ENCODE measurements around the gene CAMTA1. TPM values are rescaled to one million over a fixed set of nuclear protein-coding genes. Genes with fewer than 3 reads are reported as not detected.

The CAMTA1 gene
- total RNA-seq, 5 donors from 2014 or later (not counting 1 experiment from before 2014, with no cell fraction given), result 29.7 to 37.4 (median 34.6) TPM

GRCh38 chr1:7644086-7644485 is 858.8 kb downstream of the CAMTA1 start:
- Mint-ChIP-seq H3K4me1 (peaks cover 0 to 2% (median 0%) of the 10 kb centered on the region in 3 donors), H3K36me3 (no peaks in the 10 kb centered on the region), H3K27ac (no peak overlapping the region), H3K4me3 (no peak overlapping the region), H3K27me3 (no peaks in the 10 kb centered on the region), H3K9me3 (no peaks in the 10 kb centered on the region)
- DNase-seq (no peak), ATAC-seq (replicated peaks in 1 of 4) (no peak)
- H3K27me3 ChIP-seq (replicated peaks in 1 of 2; ENCODE audit: control insufficient read depth in 2 of 2, extremely low read depth in 1 of 2, insufficient read depth in 2 of 2, low read length in 1 of 2), result peaks cover 0 to 35% of the 10 kb centered on the region in 2 experiments
- 76% methylated on average over 2 of the region's 3 CpGs for whole genome bisulfite sequencing (ENCODE audit: insufficient coverage)
- no peaks in the 10 kb centered on the region for H3K9me3 ChIP-seq
- peaks cover 0 to 4% of the 10 kb centered on the region in 2 experiments for H3K4me1 ChIP-seq (ENCODE audit: control insufficient read depth in 1 of 2, extremely low read depth in 1 of 2, insufficient read depth in 2 of 2, low read length in 2 of 2)
- ChIA-PET CTCF (interaction anchor here in 1 of 2 donors (1.0 kb wide), 1 partner anchor 9 kb away, joined by 5 read pairs; no protein-coding TSS in a partner anchor), POLR2A (no interaction called here)
- H3K36me3 ChIP-seq (ENCODE audit: control insufficient read depth in 2 of 2, extremely low read depth in 1 of 2, insufficient read depth in 1 of 2, low read length in 1 of 2), result no peaks in the 10 kb centered on the region
- H3K4me3 ChIP-seq (ENCODE audit: control insufficient read depth in 1 of 2, extremely low read depth in 1 of 2, low read length in 1 of 2), result no peak overlapping the region
- H3K27ac ChIP-seq (ENCODE audit: low read length), result no peak overlapping the region

GRCh38 chr1:7644961-7645750 is 859.9 kb downstream of the CAMTA1 start:
- POLR2A ChIA-PET, result interaction anchor here (0.6 kb wide), 2 partner anchors 95 to 465 kb away, joined by 5 to 10 read pairs; no protein-coding TSS in a partner anchor

DNA sequence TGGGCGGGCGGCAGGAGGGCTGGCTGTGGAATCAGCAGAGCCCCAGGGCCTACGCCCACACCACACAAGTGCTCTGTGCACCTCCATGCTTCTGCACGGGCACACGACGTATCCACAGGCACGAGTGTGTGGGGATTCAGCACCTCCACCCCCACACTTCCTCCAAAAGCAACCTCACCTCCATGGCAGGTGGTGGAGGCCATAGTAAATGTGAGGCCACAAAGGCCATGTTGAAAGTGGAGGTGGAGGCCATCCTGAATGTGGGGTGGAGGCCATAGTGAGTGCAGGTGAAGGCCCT is 860.4 kb downstream of the CAMTA1 start:
- Mint-ChIP-seq H3K9me3 (no peaks in the 10 kb centered on the region), H3K4me3 (no peak overlapping the region), H3K27ac (no peak overlapping the region), H3K27me3 (peaks cover 0 to 5% of the 10 kb centered on the region in 2 donors), H3K36me3 (no peaks in the 10 kb centered on the region), H3K4me1 (peaks cover 0 to 2% (median 0%) of the 10 kb centered on the region in 3 donors)
- ChIA-PET CTCF (no interaction called here), POLR2A (interaction anchor here in 1 of 2 donors (0.6 kb wide), 1 partner anchor 466 kb away, joined by 5 read pairs; no protein-coding TSS in a partner anchor)
- H3K27ac ChIP-seq (ENCODE audit: low read length), result no peak overlapping the region
- H3K36me3 ChIP-seq (ENCODE audit: control insufficient read depth in 2 of 2, extremely low read depth in 1 of 2, insufficient read depth in 1 of 2, low read length in 1 of 2), result no peaks in the 10 kb centered on the region
- H3K9me3 ChIP-seq, result no peaks in the 10 kb centered on the region
- peaks cover 0 to 32% of the 10 kb centered on the region in 2 experiments for H3K27me3 ChIP-seq (replicated peaks in 1 of 2; ENCODE audit: control insufficient read depth in 2 of 2, extremely low read depth in 1 of 2, insufficient read depth in 2 of 2, low read length in 1 of 2)
- no peak overlapping the region for H3K4me3 ChIP-seq (ENCODE audit: control insufficient read depth in 1 of 2, extremely low read depth in 1 of 2, low read length in 1 of 2)
- DNase-seq (no peak), ATAC-seq (replicated peaks in 1 of 4) (no peak)
- peaks cover 0 to 4% of the 10 kb centered on the region in 2 experiments for H3K4me1 ChIP-seq (ENCODE audit: control insufficient read depth in 1 of 2, extremely low read depth in 1 of 2, insufficient read depth in 2 of 2, low read length in 2 of 2)
- 70% methylated on average over 2 of the region's 7 CpGs for WGBS (ENCODE audit: insufficient coverage)

More at GRCh38 chr1:7644961-7645750, 859.9 kb downstream of the CAMTA1 start:
- H3K4me1 ChIP-seq (ENCODE audit: control insufficient read depth in 1 of 2, extremely low read depth in 1 of 2, insufficient read depth in 2 of 2, low read length in 2 of 2), result peaks cover 0 to 4% of the 10 kb centered on the region in 2 experiments
- 61% methylated on average over 13 of the region's 16 CpGs for WGBS (ENCODE audit: insufficient coverage)
- Mint-ChIP-seq H3K9me3 (no peaks in the 10 kb centered on the region), H3K4me3 (no peak overlapping the region), H3K27ac (no peak overlapping the region), H3K36me3 (no peaks in the 10 kb centered on the region), H3K4me1 (peaks cover 0 to 2% (median 0%) of the 10 kb centered on the region in 3 donors), H3K27me3 (peaks cover 0 to under 1% of the 10 kb centered on the region in 2 donors)
- H3K27me3 ChIP-seq (replicated peaks in 1 of 2; ENCODE audit: control insufficient read depth in 2 of 2, extremely low read depth in 1 of 2, insufficient read depth in 2 of 2, low read length in 1 of 2), result peaks cover 0 to 36% of the 10 kb centered on the region in 2 experiments
- DNase-seq (no peak), ATAC-seq (replicated peaks in 1 of 4) (no peak)
- H3K27ac ChIP-seq (ENCODE audit: low read length), result no peak overlapping the region
- no peaks in the 10 kb centered on the region for H3K9me3 ChIP-seq
- H3K36me3 ChIP-seq (ENCODE audit: control insufficient read depth in 2 of 2, extremely low read depth in 1 of 2, insufficient read depth in 1 of 2, low read length in 1 of 2), result no peaks in the 10 kb centered on the region
- CTCF ChIA-PET, result no interaction called here
- no peak overlapping the region for H3K4me3 ChIP-seq (ENCODE audit: control insufficient read depth in 1 of 2, extremely low read depth in 1 of 2, low read length in 1 of 2)

DNA sequence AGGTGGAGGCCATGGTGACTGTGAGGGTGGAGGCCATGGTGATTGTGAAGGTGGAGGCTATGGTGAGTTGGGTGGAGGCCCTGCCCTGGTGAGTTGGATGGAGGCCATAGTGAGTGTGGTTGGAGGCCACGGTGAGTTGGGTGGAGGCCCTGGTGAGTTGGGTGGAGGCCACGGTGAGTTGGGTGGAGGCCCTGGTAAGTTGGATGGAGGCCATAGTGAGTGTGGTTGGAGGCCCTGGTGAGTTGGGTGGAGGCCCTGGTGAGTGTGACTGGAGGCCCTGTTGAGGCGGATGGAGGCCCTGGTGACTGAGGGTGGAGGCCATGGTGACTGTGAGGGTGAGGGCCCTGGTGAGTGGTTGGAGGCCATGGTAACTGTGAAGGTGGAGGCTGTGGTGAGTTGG is 860.9 kb downstream of the CAMTA1 start:
- ATAC-seq (replicated peaks in 1 of 4) (no peak), DNase-seq (no peak)
- Histone ChIP-seq H3K36me3 (ENCODE audit: control insufficient read depth in 2 of 2, extremely low read depth in 1 of 2, insufficient read depth in 1 of 2, low read length in 1 of 2) (no peaks in the 10 kb centered on the region), H3K4me1 (ENCODE audit: control insufficient read depth in 1 of 2, extremely low read depth in 1 of 2, insufficient read depth in 2 of 2, low read length in 2 of 2) (peaks cover 0 to 4% of the 10 kb centered on the region in 2 experiments), H3K9me3 (no peaks in the 10 kb centered on the region), H3K4me3 (ENCODE audit: control insufficient read depth in 1 of 2, extremely low read depth in 1 of 2, low read length in 1 of 2) (no peak overlapping the region), H3K27me3 (replicated peaks in 1 of 2; ENCODE audit: control insufficient read depth in 2 of 2, extremely low read depth in 1 of 2, insufficient read depth in 2 of 2, low read length in 1 of 2) (peaks cover 0 to 30% of the 10 kb centered on the region in 2 experiments), H3K27ac (ENCODE audit: low read length) (no peak overlapping the region)
- ChIA-PET POLR2A (no interaction called here), CTCF (no interaction called here)
- Mint-ChIP-seq H3K4me1 (peaks cover 0 to 2% (median 0%) of the 10 kb centered on the region in 3 donors), H3K27me3 (peaks cover 0 to 5% of the 10 kb centered on the region in 2 donors), H3K27ac (peak overlapping the region in 1 of 2 donors; percentile 28), H3K4me3 (no peak overlapping the region), H3K9me3 (no peaks in the 10 kb centered on the region), H3K36me3 (no peaks in the 10 kb centered on the region)
- 100% methylated on average over 3 of the region's 3 CpGs for WGBS (ENCODE audit: insufficient coverage)

DNA sequence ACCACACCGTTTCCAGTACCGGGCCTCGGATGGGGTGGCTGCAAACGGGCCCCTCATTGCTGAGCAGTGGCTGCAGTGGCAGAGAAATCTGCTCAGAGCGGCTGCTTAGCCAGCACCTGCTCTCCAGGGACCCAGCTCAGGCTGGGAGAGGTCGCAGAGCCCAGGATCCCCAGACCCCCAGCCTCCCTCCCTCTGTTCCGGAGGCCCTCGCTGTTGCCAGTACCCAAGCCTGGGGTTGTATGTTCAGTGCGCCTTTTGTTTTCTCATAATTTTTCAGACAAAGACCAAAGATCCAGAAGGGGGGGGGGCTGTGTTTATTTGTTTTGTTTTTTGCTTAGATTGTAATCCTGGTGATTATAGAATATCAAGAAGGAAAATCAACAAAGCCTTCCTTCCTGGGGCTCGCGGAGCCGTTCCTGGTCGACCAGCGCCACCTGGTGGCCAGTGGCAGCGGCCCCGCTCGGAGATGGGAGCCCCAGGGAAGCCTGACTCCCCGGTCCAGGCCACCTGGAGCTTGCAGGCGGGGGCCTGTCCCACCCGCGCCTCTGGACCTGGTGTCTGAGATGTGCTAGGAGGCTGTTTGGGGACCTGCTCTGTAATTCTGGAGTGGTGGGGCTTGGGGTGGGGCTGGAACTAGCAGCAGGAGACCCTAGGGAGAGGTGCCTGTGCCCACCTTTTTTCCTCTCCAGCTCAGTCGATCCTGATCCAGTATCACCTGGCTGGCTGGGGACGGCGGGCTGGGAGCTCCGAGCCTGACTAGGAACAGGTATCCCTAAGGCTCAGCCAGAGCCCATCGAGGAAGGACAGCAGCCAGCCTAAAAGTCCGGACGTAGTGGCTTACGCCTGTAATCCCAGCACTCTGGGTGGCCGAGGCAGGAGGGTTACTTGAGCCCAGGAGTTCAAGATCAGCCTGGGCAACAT is 862.0 kb downstream of the CAMTA1 start:
- ChIA-PET POLR2A (no interaction called here), CTCF (interaction anchor here (0.5 to 1.0 kb wide), 5 partner anchors 48 to 929 kb away, joined by 3 to 6 read pairs (median 4); no protein-coding TSS in a partner anchor)
- peaks cover 0 to 2% (median 0%) of the 10 kb centered on the region in 3 donors for H3K4me1 Mint-ChIP-seq
- ATAC-seq (replicated peaks in 1 of 4), result peak in 2 of 4 experiments; percentile 59 to 60
- H3K9me3 Mint-ChIP-seq, result no peaks in the 10 kb centered on the region
- Histone ChIP-seq H3K27me3 (replicated peaks in 1 of 2; ENCODE audit: control insufficient read depth in 2 of 2, extremely low read depth in 1 of 2, insufficient read depth in 2 of 2, low read length in 1 of 2) (peaks cover 0 to 27% of the 10 kb centered on the region in 2 experiments), H3K36me3 (ENCODE audit: control insufficient read depth in 2 of 2, extremely low read depth in 1 of 2, insufficient read depth in 1 of 2, low read length in 1 of 2) (no peaks in the 10 kb centered on the region), H3K4me1 (ENCODE audit: control insufficient read depth in 1 of 2, extremely low read depth in 1 of 2, insufficient read depth in 2 of 2, low read length in 2 of 2) (peaks cover 0 to 4% of the 10 kb centered on the region in 2 experiments), H3K27ac (ENCODE audit: low read length) (no peak overlapping the region), H3K4me3 (ENCODE audit: control insufficient read depth in 1 of 2, extremely low read depth in 1 of 2, low read length in 1 of 2) (no peak overlapping the region), H3K9me3 (no peaks in the 10 kb centered on the region)
- H3K36me3 Mint-ChIP-seq, result no peaks in the 10 kb centered on the region
- 48% methylated on average over 23 of the region's 30 CpGs for WGBS (ENCODE audit: insufficient coverage)
- H3K4me3 Mint-ChIP-seq, result no peak overlapping the region
- DNase-seq, result peak in 33 of 35 experiments; percentile 12 to 72 (median 56)
- H3K27me3 Mint-ChIP-seq, result peaks cover 0 to 8% of the 10 kb centered on the region in 2 donors
- no peak overlapping the region for H3K27ac Mint-ChIP-seq

DNA sequence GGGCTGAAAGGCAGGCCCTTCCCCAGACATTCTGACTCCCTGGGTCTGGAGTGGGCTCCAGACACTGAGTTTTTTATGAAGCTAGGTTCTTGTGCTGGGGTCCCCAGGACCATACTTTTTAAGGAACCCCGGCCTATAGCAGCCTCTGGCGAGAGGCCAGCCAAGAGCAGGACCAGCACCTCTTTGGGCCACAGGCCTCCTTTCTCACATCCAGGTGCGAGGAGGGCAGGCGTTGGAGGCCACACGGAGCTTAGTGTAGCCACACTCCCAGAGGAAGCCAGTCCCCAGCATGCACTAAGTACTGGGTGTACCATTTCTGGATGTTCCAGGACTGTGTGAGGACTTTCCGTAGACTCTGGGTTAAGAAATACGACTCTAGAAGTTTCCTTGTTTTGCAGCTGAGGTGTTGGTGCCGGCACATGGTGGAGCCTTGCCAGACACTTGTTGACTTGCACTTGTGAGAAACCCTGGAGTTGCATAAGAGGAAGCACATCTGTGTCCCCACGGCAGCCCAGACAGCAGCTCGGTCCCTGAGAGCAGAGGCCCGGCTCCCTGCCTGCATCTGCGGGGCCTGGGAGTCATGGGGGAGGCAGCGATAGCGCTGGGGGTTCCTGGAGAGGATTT is 863.6 kb downstream of the CAMTA1 start:
- Histone ChIP-seq H3K4me1 (ENCODE audit: control insufficient read depth in 1 of 2, extremely low read depth in 1 of 2, insufficient read depth in 2 of 2, low read length in 2 of 2) (peaks cover 0 to 4% of the 10 kb centered on the region in 2 experiments), H3K4me3 (ENCODE audit: control insufficient read depth in 1 of 2, extremely low read depth in 1 of 2, low read length in 1 of 2) (no peak overlapping the region), H3K9me3 (no peaks in the 10 kb centered on the region), H3K36me3 (ENCODE audit: control insufficient read depth in 2 of 2, extremely low read depth in 1 of 2, insufficient read depth in 1 of 2, low read length in 1 of 2) (no peaks in the 10 kb centered on the region), H3K27me3 (replicated peaks in 1 of 2; ENCODE audit: control insufficient read depth in 2 of 2, extremely low read depth in 1 of 2, insufficient read depth in 2 of 2, low read length in 1 of 2) (peaks cover 0 to 30% of the 10 kb centered on the region in 2 experiments), H3K27ac (ENCODE audit: low read length) (no peak overlapping the region)
- H3K4me3 Mint-ChIP-seq, result no peak overlapping the region
- no peaks in the 10 kb centered on the region for H3K36me3 Mint-ChIP-seq
- H3K27ac Mint-ChIP-seq, result no peak overlapping the region
- POLR2A ChIA-PET, result no interaction called here
- CTCF ChIA-PET, result interaction anchor here in 1 of 2 donors (0.5 to 0.7 kb wide), 2 partner anchors 28 to 253 kb away, joined by 3 read pairs; no protein-coding TSS in a partner anchor
- WGBS (ENCODE audit: insufficient coverage), result 34% methylated on average over 13 of the region's 14 CpGs
- peaks cover 0 to 8% of the 10 kb centered on the region in 2 donors for H3K27me3 Mint-ChIP-seq
- no peak for DNase-seq
- no peak for ATAC-seq (replicated peaks in 1 of 4)
- H3K4me1 Mint-ChIP-seq, result peaks cover 0 to 2% (median 0%) of the 10 kb centered on the region in 3 donors
- no peaks in the 10 kb centered on the region for H3K9me3 Mint-ChIP-seq

Data from T-cell (primary cell).